ENCODE data around the gene RHEX. TPM values are rescaled to one million over a fixed set of nuclear protein-coding genes. Genes with fewer than 3 reads are reported as not detected.

Gene RHEX
- total and polyA plus RNA-seq, 2 of the 13 experiments (the other 11 are each of a cell fraction or from before 2014, with no cell fraction given), result 1.4 to 2.7 TPM

DNA sequence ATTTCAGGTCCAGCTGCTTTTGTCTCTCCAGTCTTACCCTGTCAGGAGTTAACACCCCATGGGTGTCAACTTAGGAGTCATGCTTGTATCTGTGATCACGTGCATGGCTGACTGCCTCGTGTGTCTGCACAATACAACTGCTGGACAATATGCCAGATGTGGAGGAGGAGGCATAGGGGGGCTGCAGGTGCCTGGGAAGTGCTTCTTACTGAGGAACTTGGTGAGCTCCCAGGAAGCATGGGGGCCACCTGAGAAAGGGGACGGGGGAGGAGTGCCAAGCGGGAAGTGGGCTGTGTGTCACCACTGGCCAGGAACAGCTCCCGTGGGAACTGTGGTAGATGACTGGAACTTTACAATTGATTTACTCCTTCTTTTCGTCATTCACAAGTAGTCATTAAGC lies 9.5 kb downstream of the RHEX start:
- FAIRE-seq (no peak), ATAC-seq (no peak), DNase-seq (ENCODE audit: low spot score) (no peak)
- Histone ChIP-seq H3K27ac (ENCODE audit: extremely low read length, insufficient read depth, low read length) (no peak overlapping the region), H3K4me2 (ENCODE audit: low read depth, low read length) (no peak overlapping the region), H3K9me3 (ENCODE audit: low read length) (no peaks in the 10 kb centered on the region), H3K27me3 (ENCODE audit: control insufficient read depth in 1 of 2, insufficient read depth in 2 of 2, low read length in 2 of 2) (no peaks in the 10 kb centered on the region), H3K79me2 (ENCODE audit: insufficient read depth, low read length) (peaks cover 8% of the 10 kb centered on the region), H3K4me1 (ENCODE audit: insufficient read depth, low read length) (peaks cover 10% of the 10 kb centered on the region), H3K9ac (ENCODE audit: insufficient read depth, low read depth, low read length) (no peak overlapping the region), H3K36me3 (replicated peaks in 1 of 2; ENCODE audit: control insufficient read depth in 1 of 2, insufficient read depth in 2 of 2, low read length in 2 of 2) (peaks cover 6 to 31% of the 10 kb centered on the region in 2 experiments), H4K20me1 (ENCODE audit: insufficient read depth, low read length) (no peaks in the 10 kb centered on the region), H3K4me3 (replicated peaks in 1 of 3; ENCODE audit: insufficient read depth in 1 of 3, low read depth in 2 of 3, low read length in 3 of 3) (no peak overlapping the region), H2AFZ (ENCODE audit: low read length) (no peak overlapping the region)
- no TSS peak for BruUV-seq (replicated peaks)
- ChIA-PET CTCF (ENCODE audit: low intra/inter-chr PET ratio, low total read pairs) (no interaction called here), POLR2A (no interaction called here)
- whole genome bisulfite sequencing (ENCODE audit: low lambda C conversion rate), result 97% methylated on average over 6 of the region's 6 CpGs
- intact Hi-C loops (cut with micrococcal nuclease; ENCODE audit: unreplicated experiment) (no loop called here), in situ Hi-C loops (cut with HindIII; ENCODE audit: extremely low pct_ligation_motif_present, low pct_unique_long_range_greater_than_20kb) (no loop called here)
- no peak for TF ChIP-seq CAMTA2 (CRISPR knock-in tag; IDR thresholded peaks at IDR 0.05; ENCODE audit: borderline replicate concordance)
- TF ChIP-seq MBD4 (IDR thresholded peaks at IDR 0.05; ENCODE audit: borderline replicate concordance, low read length), result no peak
- TF ChIP-seq NFYB (CRISPR knock-in tag; IDR thresholded peaks at IDR 0.05), result no peak
- no peak for TF ChIP-seq POLR2G (IDR thresholded peaks at IDR 0.05; ENCODE audit: low read depth, low read length)
- TF ChIP-seq, protein P1, sequence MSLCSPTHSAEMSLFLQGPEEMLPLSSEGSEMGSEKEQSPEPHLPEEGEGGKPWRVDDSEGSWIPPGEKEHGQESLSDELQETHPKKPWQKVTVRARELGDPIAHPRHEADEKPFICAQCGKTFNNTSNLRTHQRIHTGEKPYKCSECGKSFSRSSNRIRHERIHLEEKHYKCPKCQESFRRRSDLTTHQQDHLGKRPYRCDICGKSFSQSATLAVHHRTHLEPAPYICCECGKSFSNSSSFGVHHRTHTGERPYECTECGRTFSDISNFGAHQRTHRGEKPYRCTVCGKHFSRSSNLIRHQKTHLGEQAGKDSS (CRISPR knock-in tag; IDR thresholded peaks at IDR 0.05; ENCODE audit: borderline replicate concordance, low read depth), result no peak
- TF ChIP-seq ARID2 (CRISPR knock-in tag; IDR thresholded peaks at IDR 0.05; ENCODE audit: borderline replicate concordance), result no peak
- no peak for TF ChIP-seq ZNF501 (CRISPR knock-in tag; IDR thresholded peaks at IDR 0.05)
- no peak for TF ChIP-seq ZFY (CRISPR knock-in tag; IDR thresholded peaks at IDR 0.05)
- no peak for TF ChIP-seq ONECUT2 (CRISPR knock-in tag; IDR thresholded peaks at IDR 0.05)
- no peak for TF ChIP-seq TGIF2 (CRISPR knock-in tag; IDR thresholded peaks at IDR 0.05)
- no peak for TF ChIP-seq ZNF343 (CRISPR knock-in tag; IDR thresholded peaks at IDR 0.05)
- TF ChIP-seq, protein P2, sequence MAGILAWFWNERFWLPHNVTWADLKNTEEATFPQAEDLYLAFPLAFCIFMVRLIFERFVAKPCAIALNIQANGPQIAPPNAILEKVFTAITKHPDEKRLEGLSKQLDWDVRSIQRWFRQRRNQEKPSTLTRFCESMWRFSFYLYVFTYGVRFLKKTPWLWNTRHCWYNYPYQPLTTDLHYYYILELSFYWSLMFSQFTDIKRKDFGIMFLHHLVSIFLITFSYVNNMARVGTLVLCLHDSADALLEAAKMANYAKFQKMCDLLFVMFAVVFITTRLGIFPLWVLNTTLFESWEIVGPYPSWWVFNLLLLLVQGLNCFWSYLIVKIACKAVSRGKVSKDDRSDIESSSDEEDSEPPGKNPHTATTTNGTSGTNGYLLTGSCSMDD (CRISPR knock-in tag; IDR thresholded peaks at IDR 0.05), result no peak
- TF ChIP-seq CENPX (CRISPR knock-in tag; IDR thresholded peaks at IDR 0.05), result no peak
- TF ChIP-seq, protein P3, sequence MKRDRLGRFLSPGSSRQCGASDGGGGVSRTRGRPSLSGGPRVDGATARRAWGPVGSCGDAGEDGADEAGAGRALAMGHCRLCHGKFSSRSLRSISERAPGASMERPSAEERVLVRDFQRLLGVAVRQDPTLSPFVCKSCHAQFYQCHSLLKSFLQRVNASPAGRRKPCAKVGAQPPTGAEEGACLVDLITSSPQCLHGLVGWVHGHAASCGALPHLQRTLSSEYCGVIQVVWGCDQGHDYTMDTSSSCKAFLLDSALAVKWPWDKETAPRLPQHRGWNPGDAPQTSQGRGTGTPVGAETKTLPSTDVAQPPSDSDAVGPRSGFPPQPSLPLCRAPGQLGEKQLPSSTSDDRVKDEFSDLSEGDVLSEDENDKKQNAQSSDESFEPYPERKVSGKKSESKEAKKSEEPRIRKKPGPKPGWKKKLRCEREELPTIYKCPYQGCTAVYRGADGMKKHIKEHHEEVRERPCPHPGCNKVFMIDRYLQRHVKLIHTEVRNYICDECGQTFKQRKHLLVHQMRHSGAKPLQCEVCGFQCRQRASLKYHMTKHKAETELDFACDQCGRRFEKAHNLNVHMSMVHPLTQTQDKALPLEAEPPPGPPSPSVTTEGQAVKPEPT (CRISPR knock-in tag; IDR thresholded peaks at IDR 0.05; ENCODE audit: low read depth), result no peak
- TF ChIP-seq ZBTB1 (CRISPR knock-in tag; IDR thresholded peaks at IDR 0.05; ENCODE audit: borderline replicate concordance), result no peak
- TF ChIP-seq, protein P4, sequence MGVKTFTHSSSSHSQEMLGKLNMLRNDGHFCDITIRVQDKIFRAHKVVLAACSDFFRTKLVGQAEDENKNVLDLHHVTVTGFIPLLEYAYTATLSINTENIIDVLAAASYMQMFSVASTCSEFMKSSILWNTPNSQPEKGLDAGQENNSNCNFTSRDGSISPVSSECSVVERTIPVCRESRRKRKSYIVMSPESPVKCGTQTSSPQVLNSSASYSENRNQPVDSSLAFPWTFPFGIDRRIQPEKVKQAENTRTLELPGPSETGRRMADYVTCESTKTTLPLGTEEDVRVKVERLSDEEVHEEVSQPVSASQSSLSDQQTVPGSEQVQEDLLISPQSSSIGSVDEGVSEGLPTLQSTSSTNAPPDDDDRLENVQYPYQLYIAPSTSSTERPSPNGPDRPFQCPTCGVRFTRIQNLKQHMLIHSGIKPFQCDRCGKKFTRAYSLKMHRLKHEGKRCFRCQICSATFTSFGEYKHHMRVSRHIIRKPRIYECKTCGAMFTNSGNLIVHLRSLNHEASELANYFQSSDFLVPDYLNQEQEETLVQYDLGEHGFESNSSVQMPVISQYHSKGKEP (CRISPR knock-in tag; IDR thresholded peaks at IDR 0.05), result no peak
- TF ChIP-seq CEBPG (CRISPR knock-in tag; IDR thresholded peaks at IDR 0.05), result no peak
- TF ChIP-seq, protein P5, sequence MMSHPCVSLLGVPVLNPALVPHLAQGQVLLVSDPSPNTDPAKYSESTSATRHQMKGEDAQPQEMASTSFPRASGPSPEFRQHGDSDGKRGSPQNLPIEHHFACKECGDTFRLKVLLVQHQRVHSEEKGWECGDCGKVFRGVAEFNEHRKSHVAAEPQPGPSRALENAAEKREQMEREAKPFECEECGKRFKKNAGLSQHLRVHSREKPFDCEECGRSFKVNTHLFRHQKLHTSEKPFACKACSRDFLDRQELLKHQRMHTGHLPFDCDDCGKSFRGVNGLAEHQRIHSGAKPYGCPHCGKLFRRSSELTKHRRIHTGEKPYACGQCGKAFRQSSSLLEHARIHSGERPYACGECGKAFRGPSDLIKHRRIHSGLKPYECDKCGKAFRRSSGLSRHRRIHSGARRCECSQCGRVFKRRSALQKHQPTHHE (CRISPR knock-in tag; IDR thresholded peaks at IDR 0.05; ENCODE audit: borderline replicate concordance), result no peak
- no peak for TF ChIP-seq SMARCE1 (IDR thresholded peaks at IDR 0.05; ENCODE audit: borderline replicate concordance)
- no peak for TF ChIP-seq ZBTB42 (CRISPR knock-in tag; IDR thresholded peaks at IDR 0.05)

Data from HepG2 (cell line).